ENCODE results near the gene CLSTN1. TPM values are rescaled to one million over a fixed set of nuclear protein-coding genes. Genes with fewer than 3 reads are reported as not detected.
A peak's percentile ranks its signal among the peaks of the same experiment; 100 is the strongest.

CLSTN1 gene
- total RNA-seq, 2 donors from 2014 or later = 31.7 to 34.1 TPM

DNA sequence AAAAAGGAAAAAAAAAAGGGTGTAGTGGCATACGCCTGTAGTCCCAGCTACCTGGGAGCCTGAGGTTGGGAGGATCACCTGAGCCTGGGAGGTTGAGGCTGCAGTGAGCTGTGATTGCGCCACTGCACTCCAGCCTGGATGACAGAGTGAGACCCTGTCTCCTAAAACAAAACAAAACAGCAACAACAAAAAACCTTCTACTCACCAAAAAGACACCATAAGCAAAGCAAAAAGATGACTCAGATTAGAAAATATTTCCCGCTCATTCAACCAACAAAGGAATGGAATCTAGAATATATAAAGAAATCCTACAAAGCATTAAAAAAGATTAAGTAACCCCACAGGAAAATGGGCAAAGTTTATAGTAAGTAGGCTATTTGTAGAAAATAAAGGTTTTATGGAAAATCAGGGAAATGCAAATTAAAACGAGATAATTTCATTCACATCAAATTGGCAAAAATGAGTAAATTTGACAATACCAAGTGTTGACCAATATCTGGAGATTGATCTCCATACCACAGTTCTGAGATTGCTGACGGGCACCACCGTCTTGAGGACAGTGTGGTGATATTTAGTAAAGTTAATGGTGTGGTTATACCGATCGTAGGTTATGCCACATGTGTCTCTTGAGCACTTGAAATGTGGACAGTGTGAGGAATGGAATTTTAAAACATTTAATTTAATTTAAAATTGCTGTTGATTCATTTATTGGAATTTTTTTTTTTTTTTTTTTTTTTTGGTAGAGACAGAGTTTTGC lies 118.2 kb downstream of the CLSTN1 start:
- H3K27me3 Mint-ChIP-seq (ENCODE audit: low read depth) = no peaks in the 10 kb centered on the region
- H3K4me3 Mint-ChIP-seq = peak overlapping the region in 1 of 2 donors; percentile 4
- H3K36me3 Mint-ChIP-seq (ENCODE audit: insufficient read depth in 2 of 2) = peaks cover 13 to 34% of the 10 kb centered on the region in 2 donors
- H3K9me3 Mint-ChIP-seq = peaks cover 0 to 6% of the 10 kb centered on the region in 2 donors
- H3K27ac Mint-ChIP-seq = peak overlapping the region; percentile 21
- peak; percentile 44 to 63 for ATAC-seq (replicated peaks in 1 of 2)
- no peak for DNase-seq
- peaks cover 65% of the 10 kb centered on the region for H3K4me1 Mint-ChIP-seq (ENCODE audit: low read depth)

DNA sequence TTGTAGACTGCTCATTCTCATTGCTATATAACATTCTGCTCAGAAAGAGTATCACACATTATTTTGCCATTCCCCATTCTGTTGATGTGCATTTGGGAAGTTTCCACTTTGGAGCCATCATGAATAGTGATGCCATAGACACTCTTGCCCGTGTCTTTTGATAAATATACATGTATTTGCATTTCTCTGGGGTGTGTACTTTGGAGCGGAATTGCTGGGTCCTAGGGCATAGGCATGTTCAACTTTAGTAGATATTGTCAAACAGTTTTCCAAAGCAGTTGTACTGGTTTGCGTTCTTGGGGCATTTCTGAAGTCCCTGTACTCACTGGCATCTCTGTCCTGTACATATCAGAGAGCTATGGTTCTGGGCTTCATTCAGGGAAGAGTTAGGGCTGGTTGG lies 120.1 kb downstream of the CLSTN1 start:
- Mint-ChIP-seq H3K4me3 (peak overlapping the region in 1 of 2 donors; percentile 54), H3K9me3 (peaks cover 0 to 6% of the 10 kb centered on the region in 2 donors), H3K27ac (peak overlapping the region; percentile 90), H3K27me3 (ENCODE audit: low read depth) (no peaks in the 10 kb centered on the region), H3K4me1 (ENCODE audit: low read depth) (peaks cover 76% of the 10 kb centered on the region), H3K36me3 (ENCODE audit: insufficient read depth in 2 of 2) (peaks cover 10 to 31% of the 10 kb centered on the region in 2 donors)
- DNase-seq = no peak
- ATAC-seq (replicated peaks in 1 of 2) = no peak

DNA sequence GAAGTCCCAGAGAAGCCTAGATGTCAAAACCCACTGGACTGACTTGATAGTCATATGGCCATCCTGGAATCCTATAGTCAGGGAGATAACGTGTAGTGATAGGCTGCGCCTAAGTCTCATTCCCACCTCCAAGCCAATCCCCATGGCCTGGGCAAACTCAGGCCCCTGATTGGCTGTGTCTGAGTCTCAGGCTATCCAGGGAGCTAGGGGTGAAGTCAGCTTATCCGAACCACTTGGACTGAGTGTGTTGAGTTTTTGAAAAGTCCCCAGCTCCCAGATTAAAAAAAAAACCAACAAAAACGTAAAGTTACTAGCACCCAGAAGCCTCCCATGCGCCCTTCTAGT lies 120.6 kb downstream of the CLSTN1 start:
- Mint-ChIP-seq H3K9me3 (peaks cover 0 to 6% of the 10 kb centered on the region in 2 donors), H3K4me1 (ENCODE audit: low read depth) (peaks cover 81% of the 10 kb centered on the region), H3K27me3 (ENCODE audit: low read depth) (no peaks in the 10 kb centered on the region), H3K4me3 (peak overlapping the region in 1 of 2 donors; percentile 54), H3K27ac (peak overlapping the region; percentile 90), H3K36me3 (ENCODE audit: insufficient read depth in 2 of 2) (peaks cover 10 to 31% of the 10 kb centered on the region in 2 donors)
- no peak for DNase-seq
- ATAC-seq (replicated peaks in 1 of 2) = no peak

DNA sequence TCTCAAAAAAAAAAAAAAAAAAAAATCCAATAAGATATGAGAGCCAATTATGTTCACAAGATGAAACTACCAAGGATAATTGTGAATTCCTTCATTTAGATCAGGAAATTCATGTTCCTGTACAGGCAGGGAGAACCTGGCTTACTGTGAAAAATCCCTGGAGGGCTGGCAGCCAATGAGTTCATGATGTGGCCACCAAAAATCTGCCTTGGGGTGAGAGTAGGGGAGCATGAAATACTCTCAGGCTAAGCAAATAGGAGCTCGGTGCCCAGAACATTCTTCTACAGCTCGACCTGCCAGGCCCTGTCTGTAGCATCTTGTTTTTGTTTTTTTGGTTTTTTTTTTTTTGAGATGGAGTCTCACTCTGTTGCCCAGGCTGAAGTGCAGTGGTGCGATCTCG lies 122.1 kb downstream of the CLSTN1 start:
- Mint-ChIP-seq H3K36me3 (ENCODE audit: insufficient read depth in 2 of 2) (peaks cover 10 to 31% of the 10 kb centered on the region in 2 donors), H3K27ac (no peak overlapping the region), H3K4me3 (no peak overlapping the region), H3K27me3 (ENCODE audit: low read depth) (no peaks in the 10 kb centered on the region), H3K9me3 (peaks cover 0 to 6% of the 10 kb centered on the region in 2 donors), H3K4me1 (ENCODE audit: low read depth) (peaks cover 75% of the 10 kb centered on the region)
- DNase-seq = no peak
- ATAC-seq (replicated peaks in 1 of 2) = no peak

DNA sequence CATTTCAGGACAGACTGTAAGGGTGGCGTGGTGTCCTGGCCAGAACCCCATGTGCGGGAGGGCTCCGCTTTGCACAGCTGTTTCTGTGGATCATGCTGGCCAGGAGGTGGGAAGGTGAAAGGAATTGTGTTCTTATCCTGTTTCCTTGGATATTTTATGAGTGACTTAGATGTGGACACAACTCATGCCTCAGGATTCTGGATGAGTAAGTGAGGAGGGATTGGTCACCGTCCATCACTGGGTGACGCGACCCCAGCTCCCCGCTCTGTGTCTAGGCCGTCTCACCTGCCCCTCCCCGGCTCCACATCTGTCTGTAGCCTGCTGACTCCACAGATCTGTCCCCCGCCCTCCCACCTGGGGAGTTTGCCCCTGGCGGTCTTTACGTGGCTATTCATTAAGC lies 123.4 kb downstream of the CLSTN1 start:
- peaks cover 69% of the 10 kb centered on the region for H3K4me1 Mint-ChIP-seq (ENCODE audit: low read depth)
- peaks cover 0 to 6% of the 10 kb centered on the region in 2 donors for H3K9me3 Mint-ChIP-seq
- H3K27ac Mint-ChIP-seq = no peak overlapping the region
- H3K4me3 Mint-ChIP-seq = no peak overlapping the region
- H3K27me3 Mint-ChIP-seq (ENCODE audit: low read depth) = no peaks in the 10 kb centered on the region
- DNase-seq (no peak), ATAC-seq (replicated peaks in 1 of 2) (no peak)
- H3K36me3 Mint-ChIP-seq (ENCODE audit: insufficient read depth in 2 of 2) = peaks cover 10 to 33% of the 10 kb centered on the region in 2 donors

DNA sequence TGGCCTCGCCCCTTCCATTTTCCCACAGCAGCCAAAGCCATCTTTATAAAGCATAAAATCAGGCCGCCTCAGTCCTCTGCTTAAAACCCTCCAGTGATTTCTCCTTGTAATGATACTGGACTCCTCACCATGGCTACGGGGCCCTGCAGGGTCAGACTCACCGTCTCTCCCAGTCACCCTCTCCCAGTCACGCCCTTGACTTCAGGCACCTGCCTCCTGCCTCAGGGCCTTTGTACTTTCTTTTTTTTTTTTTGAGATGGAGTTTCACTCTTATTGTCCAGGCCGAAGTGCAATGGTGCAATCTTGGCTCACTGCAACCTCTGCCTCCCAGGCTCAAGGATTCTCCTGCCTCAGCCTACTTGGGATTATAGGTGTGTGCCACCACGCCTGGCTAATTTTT lies 124.4 kb downstream of the CLSTN1 start:
- Mint-ChIP-seq H3K9me3 (peaks cover 0 to 6% of the 10 kb centered on the region in 2 donors), H3K36me3 (ENCODE audit: insufficient read depth in 2 of 2) (peaks cover 13 to 32% of the 10 kb centered on the region in 2 donors), H3K27ac (no peak overlapping the region), H3K4me1 (ENCODE audit: low read depth) (peaks cover 59% of the 10 kb centered on the region), H3K4me3 (no peak overlapping the region), H3K27me3 (ENCODE audit: low read depth) (no peaks in the 10 kb centered on the region)
- DNase-seq (no peak), ATAC-seq (replicated peaks in 1 of 2) (no peak)

DNA sequence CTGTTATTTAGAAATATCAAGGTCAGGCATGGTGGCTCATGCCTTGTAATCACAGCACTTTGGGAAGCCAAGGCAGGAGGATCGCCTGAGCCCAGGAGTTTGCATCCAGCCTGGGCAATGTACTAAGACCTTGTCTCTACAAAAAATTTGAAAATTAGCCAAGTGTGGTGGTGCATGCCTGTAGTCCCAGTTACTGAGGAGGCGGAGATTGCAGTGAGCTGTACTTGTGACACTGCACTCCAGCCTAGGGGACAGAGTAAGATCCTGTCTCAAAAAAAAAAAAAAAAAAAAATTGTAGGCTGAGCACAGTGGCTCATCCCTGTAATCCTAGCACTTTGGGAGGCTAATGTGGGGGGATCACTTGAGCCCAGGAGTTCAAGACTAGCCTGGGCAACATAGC lies 127.0 kb downstream of the CLSTN1 start:
- Mint-ChIP-seq H3K4me1 (ENCODE audit: low read depth) (peaks cover 39% of the 10 kb centered on the region), H3K4me3 (no peak overlapping the region), H3K36me3 (ENCODE audit: insufficient read depth in 2 of 2) (peaks cover 5 to 26% of the 10 kb centered on the region in 2 donors), H3K27me3 (ENCODE audit: low read depth) (no peaks in the 10 kb centered on the region), H3K27ac (no peak overlapping the region), H3K9me3 (no peaks in the 10 kb centered on the region)
- ATAC-seq (replicated peaks in 1 of 2) (no peak), DNase-seq (no peak)

DNA sequence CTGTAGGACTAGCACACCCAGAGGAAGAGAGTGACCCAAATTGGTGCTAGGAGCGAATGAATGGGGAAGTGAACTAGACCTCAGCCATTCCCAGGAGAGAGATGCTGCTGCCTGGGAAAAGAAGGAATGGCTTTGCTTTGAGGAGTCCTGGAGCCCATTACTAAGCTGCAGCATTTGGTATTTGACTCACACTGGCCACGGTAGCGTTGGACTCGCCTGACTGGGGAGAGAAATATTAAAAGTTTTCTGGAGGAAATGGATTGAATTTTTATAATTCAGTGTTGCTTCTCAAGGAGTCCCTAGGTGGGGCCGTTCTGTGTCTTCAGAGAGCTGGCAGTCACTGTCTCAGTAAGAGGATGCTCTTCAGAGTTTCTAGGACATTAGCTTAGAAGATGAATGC lies 132.1 kb downstream of the CLSTN1 start:
- H3K27me3 Mint-ChIP-seq (ENCODE audit: low read depth) = no peaks in the 10 kb centered on the region
- peak overlapping the region; percentile 91 to 98 for H3K4me3 Mint-ChIP-seq
- no peaks in the 10 kb centered on the region for H3K9me3 Mint-ChIP-seq
- peaks cover 10 to 23% of the 10 kb centered on the region in 2 donors for H3K36me3 Mint-ChIP-seq (ENCODE audit: insufficient read depth in 2 of 2)
- DNase-seq (no peak), ATAC-seq (replicated peaks in 1 of 2) (no peak)
- H3K27ac Mint-ChIP-seq = no peak overlapping the region
- H3K4me1 Mint-ChIP-seq (ENCODE audit: low read depth) = peaks cover 46% of the 10 kb centered on the region

DNA sequence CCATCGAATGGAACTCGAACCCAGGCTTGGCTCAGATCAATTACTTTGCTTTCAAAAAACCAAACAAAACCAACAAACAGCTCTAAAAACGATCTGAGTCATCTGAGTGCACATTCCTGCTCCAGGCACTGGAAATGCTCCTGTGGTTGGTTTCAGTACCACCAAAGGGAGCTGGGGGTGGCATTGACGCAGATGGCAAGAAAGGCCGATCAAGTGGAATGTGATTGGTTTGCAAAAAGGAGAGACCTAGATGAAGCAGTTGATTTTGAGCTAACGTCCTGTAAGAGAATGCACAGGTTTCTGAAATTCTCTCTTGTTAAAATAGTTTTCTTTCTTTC lies 132.7 kb downstream of the CLSTN1 start:
- peak in 1 of 2 donors; percentile 28 for DNase-seq
- Mint-ChIP-seq H3K4me1 (ENCODE audit: low read depth) (peaks cover 49% of the 10 kb centered on the region), H3K9me3 (no peaks in the 10 kb centered on the region), H3K4me3 (peak overlapping the region; percentile 91 to 98), H3K36me3 (ENCODE audit: insufficient read depth in 2 of 2) (peaks cover 10 to 22% of the 10 kb centered on the region in 2 donors), H3K27ac (peak overlapping the region; percentile 96), H3K27me3 (ENCODE audit: low read depth) (no peaks in the 10 kb centered on the region)
- no peak for ATAC-seq (replicated peaks in 1 of 2)

DNA sequence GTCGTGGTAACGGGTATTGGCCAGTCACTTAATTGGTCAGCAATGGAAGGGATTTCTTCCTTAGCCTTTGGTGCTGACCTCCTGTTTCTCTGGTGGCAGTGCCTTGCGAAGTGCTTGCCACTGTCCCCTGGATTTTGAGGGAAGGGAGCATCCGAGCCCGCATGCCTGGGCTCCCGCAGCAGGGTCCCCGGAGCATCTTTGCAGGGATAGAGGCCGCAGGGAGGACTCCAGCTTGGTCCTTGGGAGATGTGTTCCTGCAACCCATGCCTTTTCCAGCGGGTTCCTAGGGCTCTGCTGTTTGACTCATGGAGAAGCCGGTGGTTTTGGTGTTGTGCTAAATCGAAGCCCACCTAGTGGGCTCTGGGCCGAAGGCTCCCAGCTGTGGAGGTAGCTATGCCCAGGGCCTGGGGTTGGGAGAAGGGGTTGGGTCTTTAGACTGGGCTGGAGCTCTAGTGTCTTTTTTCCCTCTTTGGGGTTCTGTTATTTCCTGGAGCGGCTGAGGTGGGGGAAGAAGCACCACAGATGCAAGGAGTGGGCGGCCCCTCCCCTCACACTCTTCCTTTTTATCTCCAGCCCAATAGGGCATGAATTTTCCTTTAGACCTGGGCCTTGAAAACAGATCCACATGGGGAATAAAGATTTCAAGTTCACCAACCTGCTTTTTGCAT lies 133.2 kb downstream of the CLSTN1 start:
- no peak for ATAC-seq (replicated peaks in 1 of 2)
- no peaks in the 10 kb centered on the region for H3K27me3 Mint-ChIP-seq (ENCODE audit: low read depth)
- H3K27ac Mint-ChIP-seq = peak overlapping the region; percentile 96
- no peaks in the 10 kb centered on the region for H3K9me3 Mint-ChIP-seq
- peak overlapping the region; percentile 91 to 98 for H3K4me3 Mint-ChIP-seq
- H3K36me3 Mint-ChIP-seq (ENCODE audit: insufficient read depth in 2 of 2) = peaks cover 10 to 22% of the 10 kb centered on the region in 2 donors
- no peak for DNase-seq
- H3K4me1 Mint-ChIP-seq (ENCODE audit: low read depth) = peaks cover 54% of the 10 kb centered on the region

DNA sequence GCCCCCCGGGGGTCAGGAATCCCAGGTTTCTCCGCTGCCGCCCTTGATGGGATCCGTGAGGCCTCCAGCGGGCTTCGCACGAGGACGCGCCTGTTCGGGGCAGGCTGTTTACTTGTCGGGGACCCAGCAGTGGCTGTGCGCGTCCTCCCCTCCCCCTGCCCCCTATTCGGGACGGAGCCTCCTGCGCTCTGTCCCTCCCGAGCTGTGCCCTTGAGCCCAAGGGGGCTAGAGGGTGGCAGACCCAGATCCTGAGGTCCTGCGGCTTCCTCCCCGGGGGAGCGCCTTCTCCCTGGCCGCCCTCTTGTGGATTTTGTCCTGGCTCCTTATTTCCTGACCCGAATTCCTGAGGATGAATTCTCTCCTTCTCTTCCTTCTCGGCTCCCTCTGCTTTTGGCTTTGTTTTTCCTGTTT lies 133.8 kb downstream of the CLSTN1 start:
- Mint-ChIP-seq H3K4me1 (ENCODE audit: low read depth) (peaks cover 57% of the 10 kb centered on the region), H3K9me3 (no peaks in the 10 kb centered on the region), H3K36me3 (ENCODE audit: insufficient read depth in 2 of 2) (peaks cover 7 to 17% of the 10 kb centered on the region in 2 donors), H3K27ac (peak overlapping the region; percentile 96), H3K27me3 (ENCODE audit: low read depth) (no peaks in the 10 kb centered on the region), H3K4me3 (peak overlapping the region; percentile 91 to 98)
- ATAC-seq (replicated peaks in 1 of 2) = no peak
- no peak for DNase-seq

DNA sequence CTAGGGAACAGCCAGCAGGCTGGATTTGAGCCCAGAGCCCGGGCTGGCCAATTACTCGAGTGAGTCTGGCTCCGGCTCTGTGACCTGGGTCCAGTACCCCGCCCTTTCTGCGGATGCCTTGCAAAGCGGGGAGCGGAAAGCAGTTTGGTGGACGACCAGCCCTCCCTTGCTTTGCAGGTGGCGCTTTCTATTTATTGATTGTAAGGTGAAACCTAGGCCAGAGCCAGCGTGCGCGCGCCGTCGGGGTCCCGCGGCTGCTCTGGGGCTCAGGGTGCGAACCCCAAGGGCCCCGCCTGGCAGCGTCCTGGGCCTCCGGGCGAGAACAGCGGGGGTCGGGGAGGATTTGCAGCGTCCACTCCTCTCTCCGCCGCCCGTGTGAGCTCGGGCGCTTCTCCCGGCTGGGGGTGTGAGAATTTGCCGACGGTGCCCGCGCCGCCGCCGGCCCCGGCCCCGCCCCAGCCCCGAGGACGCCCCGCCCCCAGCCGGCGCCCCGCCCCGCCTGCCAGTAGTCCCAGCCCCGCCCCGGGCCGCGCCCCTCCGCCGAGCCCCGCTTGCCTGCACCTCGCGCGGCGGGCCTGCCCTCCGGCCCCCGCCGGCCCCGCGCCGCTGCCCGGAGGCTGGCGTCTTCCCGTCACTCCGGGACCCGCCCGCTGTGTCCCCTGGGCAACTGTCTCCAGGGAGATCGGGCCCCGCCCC lies 134.6 kb downstream of the CLSTN1 start:
- Mint-ChIP-seq H3K4me3 (peak overlapping the region; percentile 80 to 87), H3K9me3 (no peaks in the 10 kb centered on the region), H3K4me1 (ENCODE audit: low read depth) (peaks cover 66% of the 10 kb centered on the region), H3K36me3 (ENCODE audit: insufficient read depth in 2 of 2) (peaks cover 7 to 16% of the 10 kb centered on the region in 2 donors), H3K27ac (no peak overlapping the region), H3K27me3 (ENCODE audit: low read depth) (no peaks in the 10 kb centered on the region)
- peak; percentile 82 to 84 for ATAC-seq (replicated peaks in 1 of 2)
- DNase-seq = peak; percentile 87 to 89

DNA sequence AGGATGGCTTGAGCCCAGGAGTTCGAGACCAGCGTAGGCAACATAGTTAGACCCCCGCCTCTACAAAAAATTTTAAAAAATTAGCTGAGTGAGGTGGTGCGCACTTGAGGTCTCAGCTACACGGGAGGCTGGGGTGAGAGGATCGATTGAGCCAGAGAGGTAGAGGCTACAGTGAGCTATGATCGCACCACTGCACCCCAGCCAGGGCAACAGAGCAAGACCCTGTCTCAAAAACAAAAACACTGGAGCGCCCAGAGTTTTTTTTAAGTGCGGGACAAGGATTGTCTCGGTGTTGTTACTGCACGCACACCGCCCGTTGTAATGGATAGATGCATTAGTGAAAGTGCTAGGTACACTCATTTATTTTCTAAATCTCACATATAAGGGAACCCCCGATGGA lies 135.2 kb downstream of the CLSTN1 start:
- Mint-ChIP-seq H3K4me1 (ENCODE audit: low read depth) (peaks cover 71% of the 10 kb centered on the region), H3K4me3 (peak overlapping the region; percentile 80 to 87), H3K27ac (peak overlapping the region; percentile 57), H3K36me3 (ENCODE audit: insufficient read depth in 2 of 2) (peaks cover 7 to 14% of the 10 kb centered on the region in 2 donors), H3K27me3 (ENCODE audit: low read depth) (no peaks in the 10 kb centered on the region), H3K9me3 (no peaks in the 10 kb centered on the region)
- DNase-seq (no peak), ATAC-seq (replicated peaks in 1 of 2) (no peak)

All from activated T-cell treated with anti-CD3 and anti-CD28 coated beads, Interleukin-2, amount 50 U/mL, for 72 hours (primary cell).